ELR (cell line): ENCODE results near the gene HSD17B7.

Source experiments
- DNase-seq: peaks from one replicate; pipeline ENCODE4 v3.0.0-alpha.2; 2015; ENCODE audit warnings: low read depth

The HSD17B7 gene

DNA sequence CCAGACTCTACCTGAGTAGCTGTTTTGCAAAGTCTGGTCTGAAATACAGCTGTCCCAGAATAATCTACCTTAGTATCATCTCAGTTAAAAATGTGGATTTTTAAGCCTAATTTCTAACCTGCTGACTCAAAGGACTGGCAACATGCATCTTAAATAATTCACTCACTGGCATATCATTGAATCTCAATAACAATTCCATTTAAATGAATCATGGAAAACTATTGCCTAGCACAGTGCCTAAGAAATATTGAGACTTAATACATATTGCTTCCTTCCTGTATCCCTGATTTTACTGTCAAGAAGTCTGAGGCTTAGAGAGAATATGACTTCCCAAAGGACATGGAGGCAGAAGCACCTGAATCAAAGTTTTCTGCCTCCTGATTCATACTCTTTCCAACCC is 67.3 kb downstream of the HSD17B7 start:
- peak; percentile 87 for DNase-seq

DNA sequence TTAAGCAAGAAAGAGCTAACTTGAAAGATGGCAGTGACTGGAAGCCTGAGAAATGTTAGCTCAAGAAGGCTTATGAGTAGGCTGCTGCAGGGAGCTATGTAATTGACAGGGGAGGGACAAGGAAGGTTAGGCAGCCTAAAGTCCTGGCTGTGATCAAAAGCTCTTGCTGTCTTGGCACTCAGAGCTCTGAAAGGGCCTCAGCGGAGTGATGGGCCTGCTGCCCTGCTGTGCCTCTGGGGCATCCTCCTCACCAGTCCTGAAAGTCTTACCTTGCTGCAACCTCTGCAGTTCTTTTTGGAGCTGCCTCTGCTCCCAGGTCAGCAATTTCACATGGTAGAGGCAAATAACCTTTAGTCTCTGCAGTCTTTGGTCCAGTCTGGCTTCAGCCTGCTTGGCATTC is 68.7 kb downstream of the HSD17B7 start:
- DNase-seq = no peak

DNA sequence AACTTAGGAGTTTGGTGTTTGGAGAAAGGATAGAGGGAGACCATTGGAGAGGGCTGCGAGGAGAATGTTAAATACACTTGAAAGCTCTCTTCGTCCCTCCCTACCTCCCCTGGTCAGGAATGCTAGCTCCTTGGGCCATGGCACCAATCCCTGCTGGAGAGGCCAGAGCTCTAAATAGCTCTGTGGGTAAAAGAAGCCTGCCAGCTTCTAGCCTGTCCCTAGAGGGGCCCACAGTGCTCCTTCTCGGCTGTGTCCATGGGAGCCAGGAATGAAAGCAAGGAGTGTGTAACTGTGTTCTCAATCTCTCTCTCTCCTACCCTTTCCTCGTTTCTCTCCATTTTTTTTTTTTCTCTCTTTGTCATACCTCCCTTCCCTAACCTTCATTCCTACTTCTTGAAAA is 70.6 kb downstream of the HSD17B7 start, which contains the start of gene CCDC190:
Gene CCDC190 (minus strand): TSS at position 75 of the 400 bp plus-strand sequence. CDS start 1,529 bp downstream, outside the sequence.
- DNase-seq = no peak

DNA sequence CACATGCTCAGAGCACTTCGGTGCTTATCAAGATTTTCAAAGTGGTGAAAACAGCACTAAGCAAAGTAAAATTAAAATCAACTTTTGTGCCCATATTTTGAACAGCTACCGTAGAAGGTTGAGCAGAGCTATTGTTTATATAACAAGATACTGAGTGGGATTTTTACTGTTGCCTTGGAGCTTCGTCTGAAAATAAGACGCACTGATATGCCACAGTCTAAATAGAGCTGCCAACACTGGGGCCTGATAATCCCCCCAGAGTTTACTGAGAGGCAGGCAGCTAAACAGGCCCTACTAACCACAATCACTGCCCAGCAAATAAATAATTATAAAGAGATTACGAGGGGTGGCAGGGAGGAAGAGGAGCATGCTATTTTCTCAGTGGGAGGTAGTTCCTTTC is 71.1 kb downstream of the HSD17B7 start:
- DNase-seq = no peak
